ENCODE measurements around the gene ATG2A. TPM values are rescaled to one million over a fixed set of nuclear protein-coding genes. Genes with fewer than 3 reads are reported as not detected.

The ATG2A gene
- total RNA-seq, 1 donor from 2014 or later = 21.4 TPM

DNA sequence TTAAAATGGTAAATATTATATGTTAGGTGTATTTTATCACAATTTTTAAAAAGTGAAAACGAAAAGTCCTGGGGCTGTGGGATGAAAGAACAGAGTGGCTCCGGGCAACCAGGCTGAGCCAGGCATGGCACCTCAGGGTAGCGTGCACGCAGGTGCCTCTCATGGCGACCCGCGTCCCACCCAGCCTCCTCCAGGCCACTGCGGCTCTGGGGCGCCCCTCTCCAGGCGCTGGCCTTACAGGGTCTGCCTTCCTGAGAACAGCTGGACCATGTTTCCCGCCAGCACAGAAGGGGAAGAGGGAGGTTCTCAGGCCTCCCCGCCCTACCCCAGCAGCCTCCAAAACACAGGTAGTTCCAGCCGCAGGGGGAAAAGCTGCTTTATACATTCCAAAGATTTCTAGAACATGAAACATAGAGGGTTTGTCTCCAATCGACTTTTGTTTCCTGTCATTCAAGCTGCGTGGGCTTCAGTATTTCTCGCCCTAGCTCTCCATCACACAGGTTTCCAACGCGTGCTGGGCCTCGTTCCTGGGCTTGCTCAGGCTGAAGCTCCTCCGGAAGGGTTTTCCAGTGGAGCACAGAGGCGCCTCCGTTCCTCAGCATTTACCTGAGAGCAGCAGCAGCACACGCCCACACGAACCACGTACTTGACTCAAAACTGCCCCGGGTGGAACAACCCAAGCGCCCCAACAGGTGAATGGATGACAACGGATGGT, 49.1 kb downstream of the ATG2A start:
- FAIRE-seq = no peak
- no peak for DNase-seq (ENCODE audit: low read depth)
- Mint-ChIP-seq H3K9me3 (ENCODE audit: unreplicated experiment) (peaks cover 2% of the 10 kb centered on the region), H3K27me3 (ENCODE audit: low read depth, unreplicated experiment) (no peaks in the 10 kb centered on the region), H3K4me3 (ENCODE audit: unreplicated experiment) (peak overlapping the region; percentile 76), H3K27ac (ENCODE audit: unreplicated experiment) (peak overlapping the region; percentile 91), H3K36me3 (ENCODE audit: low read depth, unreplicated experiment) (peaks cover 9% of the 10 kb centered on the region), H3K4me1 (ENCODE audit: low read depth, unreplicated experiment) (peaks cover 55% of the 10 kb centered on the region)
- peaks cover 88% of the 10 kb centered on the region for H3K79me2 ChIP-seq (ENCODE audit: insufficient read depth, low read length)
- H3K9me3 ChIP-seq (ENCODE audit: insufficient read depth, low read depth, low read length) = no peaks in the 10 kb centered on the region
- H3K4me1 ChIP-seq (ENCODE audit: insufficient read depth, low read length) = peaks cover 76% of the 10 kb centered on the region
- H3K36me3 ChIP-seq (ENCODE audit: insufficient read depth, low read length) = peaks cover 9% of the 10 kb centered on the region
- H3K27me3 ChIP-seq (ENCODE audit: insufficient read depth, low read length) = no peaks in the 10 kb centered on the region
- H4K20me1 ChIP-seq (ENCODE audit: insufficient read depth, low read length) = peaks cover 80% of the 10 kb centered on the region
- H2AFZ ChIP-seq (ENCODE audit: low read depth, low read length) = no peak overlapping the region
- H3K4me3 ChIP-seq (ENCODE audit: insufficient read depth, low read depth, low read length) = peak overlapping the region; percentile 9
- peak overlapping the region; percentile 87 for H3K27ac ChIP-seq (ENCODE audit: low read depth, low read length)
- H3K4me2 ChIP-seq (ENCODE audit: low read length) = peak overlapping the region; percentile 79
- H3K9ac ChIP-seq (ENCODE audit: low read length) = peak overlapping the region; percentile 59
- TF ChIP-seq CTCF (IDR thresholded peaks at IDR 0.05; ENCODE audit: insufficient read depth, low read depth, low read length) (no peak), EZH2 (IDR thresholded peaks at IDR 0.05; ENCODE audit: insufficient read depth, low read length) (no peak)

DNA sequence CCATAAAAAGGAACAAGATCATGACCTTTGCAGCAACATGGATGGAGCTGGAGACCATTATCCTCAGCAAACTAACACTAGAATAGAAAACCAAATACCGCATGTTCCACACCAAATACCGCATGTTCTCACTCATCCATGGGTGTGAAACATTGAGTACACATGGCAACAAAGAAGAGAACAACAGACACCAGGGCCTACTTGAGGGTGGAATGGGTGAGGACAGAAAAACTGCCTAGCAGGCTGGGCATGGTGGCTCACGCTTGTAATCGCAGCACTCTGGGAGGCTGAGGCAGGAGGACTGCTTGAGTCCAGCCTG, 50.9 kb downstream of the ATG2A start:
- FAIRE-seq = peak; percentile 5
- H3K4me3 Mint-ChIP-seq (ENCODE audit: unreplicated experiment) = no peak overlapping the region
- Histone ChIP-seq H3K36me3 (ENCODE audit: insufficient read depth, low read length) (no peaks in the 10 kb centered on the region), H4K20me1 (ENCODE audit: insufficient read depth, low read length) (peaks cover 72% of the 10 kb centered on the region), H3K27ac (ENCODE audit: low read depth, low read length) (peak overlapping the region; percentile 77), H3K4me2 (ENCODE audit: low read length) (peak overlapping the region; percentile 71), H3K27me3 (ENCODE audit: insufficient read depth, low read length) (no peaks in the 10 kb centered on the region), H3K4me1 (ENCODE audit: insufficient read depth, low read length) (peaks cover 75% of the 10 kb centered on the region), H3K4me3 (ENCODE audit: insufficient read depth, low read depth, low read length) (no peak overlapping the region), H3K79me2 (ENCODE audit: insufficient read depth, low read length) (peaks cover 90% of the 10 kb centered on the region), H2AFZ (ENCODE audit: low read depth, low read length) (no peak overlapping the region), H3K9ac (ENCODE audit: low read length) (peak overlapping the region; percentile 66), H3K9me3 (ENCODE audit: insufficient read depth, low read depth, low read length) (no peaks in the 10 kb centered on the region)
- H3K4me1 Mint-ChIP-seq (ENCODE audit: low read depth, unreplicated experiment) = peaks cover 58% of the 10 kb centered on the region
- H3K9me3 Mint-ChIP-seq (ENCODE audit: unreplicated experiment) = peaks cover 2% of the 10 kb centered on the region
- H3K27me3 Mint-ChIP-seq (ENCODE audit: low read depth, unreplicated experiment) = no peaks in the 10 kb centered on the region
- peaks cover 6% of the 10 kb centered on the region for H3K36me3 Mint-ChIP-seq (ENCODE audit: low read depth, unreplicated experiment)
- TF ChIP-seq CTCF (IDR thresholded peaks at IDR 0.05; ENCODE audit: insufficient read depth, low read depth, low read length) (no peak), EZH2 (IDR thresholded peaks at IDR 0.05; ENCODE audit: insufficient read depth, low read length) (no peak)
- peak overlapping the region; percentile 15 for H3K27ac Mint-ChIP-seq (ENCODE audit: unreplicated experiment)
- DNase-seq (ENCODE audit: low read depth) = no peak

Data from astrocyte (in vitro differentiated cells and primary cell).